EL (cell line): ENCODE measurements around the gene ATP2B2.
"Not testable (repeated sequence)": the region's sequence is repeated elsewhere in the genome, so short reads cannot be mapped to it uniquely, and the experiment has no call there.

ENCODE experiments used
- DNase-seq: peaks from one replicate; pipeline ENCODE4 v3.0.0-alpha.2; 2016

ATP2B2 gene

GRCh38 chr3:10317311-10317960, 187.9 kb downstream of the ATP2B2 start:
- no peak for DNase-seq

DNA sequence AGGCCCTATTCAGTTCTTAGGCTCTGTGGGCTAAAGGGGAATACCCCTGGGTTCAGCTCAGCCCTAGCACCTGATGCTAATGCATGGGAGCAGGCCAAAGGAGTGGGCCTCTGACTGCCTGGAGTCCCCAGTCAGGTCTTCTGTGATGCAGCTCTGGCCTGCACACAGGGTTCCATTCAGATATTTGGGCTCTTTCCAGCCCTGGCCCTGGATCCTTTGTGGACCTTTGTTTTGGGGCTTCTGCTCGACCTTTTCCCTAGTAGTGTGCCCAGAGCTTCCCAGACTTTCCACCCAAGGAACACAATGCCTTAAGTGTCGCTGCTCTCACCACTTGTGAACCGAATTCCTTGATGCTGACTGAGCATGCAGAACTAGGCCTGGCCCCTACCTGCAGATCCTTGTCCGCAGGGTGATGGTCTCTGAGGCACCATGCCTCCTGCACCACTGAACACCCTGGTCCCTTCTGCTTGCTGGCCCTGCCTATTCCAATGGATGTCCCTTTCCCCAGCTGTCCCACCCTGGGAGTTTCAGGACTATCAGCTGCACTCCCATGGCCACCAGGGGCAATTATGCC, 189.5 kb downstream of the ATP2B2 start:
- no peak for DNase-seq

GRCh38 chr3:10315101-10315500, 190.3 kb downstream of the ATP2B2 start:
- no peak for DNase-seq

GRCh38 chr3:10312861-10313260, 192.5 kb downstream of the ATP2B2 start:
- no peak for DNase-seq

DNA sequence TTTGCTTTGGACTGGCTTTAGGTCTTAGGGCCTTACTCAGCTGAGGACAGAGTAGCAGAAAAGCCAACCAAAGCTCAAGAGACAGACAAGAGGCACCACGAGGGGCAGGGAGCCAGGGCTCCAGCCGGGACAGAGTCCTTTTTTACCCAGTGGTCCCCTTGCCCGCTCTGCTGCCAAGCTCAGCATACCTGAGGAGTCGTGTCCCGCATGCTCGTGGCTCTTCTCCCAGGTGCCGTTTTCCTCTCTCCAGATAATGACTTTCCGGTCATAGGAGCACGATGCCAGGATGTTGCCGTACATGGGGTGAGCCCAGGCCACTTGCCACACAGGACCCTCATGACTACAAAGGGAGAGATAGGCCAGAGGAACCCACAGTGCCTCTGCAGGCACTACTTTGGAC, 193.0 kb downstream of the ATP2B2 start:
- no peak for DNase-seq

DNA sequence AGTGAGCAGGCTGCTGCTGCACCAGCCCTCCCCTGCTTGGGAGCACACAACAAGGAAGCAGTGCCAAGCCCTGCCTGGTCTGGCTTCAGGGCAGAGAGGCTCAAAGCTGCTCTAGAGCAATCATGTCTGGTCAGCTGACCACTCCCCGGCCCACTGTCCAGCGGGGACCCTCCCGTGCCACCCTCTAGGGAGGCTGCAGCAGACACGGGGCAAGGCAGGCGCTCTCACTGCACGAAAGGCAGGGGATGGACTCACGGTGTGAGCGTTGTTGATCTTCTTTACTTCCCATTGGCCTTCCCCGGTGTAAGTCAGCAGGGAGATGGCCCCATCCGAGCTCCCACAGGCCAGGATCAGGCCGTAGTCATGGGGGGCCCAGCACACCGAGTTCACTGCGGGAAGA, 193.7 kb downstream of the ATP2B2 start:
- DNase-seq, result no peak

DNA sequence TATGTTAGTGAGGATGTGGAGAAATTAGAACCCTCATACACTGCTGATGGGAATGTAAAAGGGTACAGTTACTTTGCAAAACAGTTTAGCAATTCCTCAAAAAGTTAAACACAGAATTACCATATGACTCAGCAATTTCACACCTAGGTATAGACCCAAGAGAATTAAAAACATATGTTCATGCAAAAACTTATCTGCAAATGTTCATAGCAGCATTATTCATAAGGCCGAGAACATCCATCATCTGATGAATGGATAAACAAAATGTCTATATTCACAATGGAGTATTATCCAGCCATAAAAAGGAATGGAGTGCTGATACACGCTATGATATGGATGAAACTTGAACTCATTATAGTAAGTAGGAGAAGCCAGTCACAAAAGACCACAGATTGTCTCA, 194.8 kb downstream of the ATP2B2 start:
- DNase-seq, result peak; percentile 30

- no peak for DNase-seq
Observed at GRCh38 chr3:10309736-10310135, 195.7 kb downstream of the ATP2B2 start.

DNA sequence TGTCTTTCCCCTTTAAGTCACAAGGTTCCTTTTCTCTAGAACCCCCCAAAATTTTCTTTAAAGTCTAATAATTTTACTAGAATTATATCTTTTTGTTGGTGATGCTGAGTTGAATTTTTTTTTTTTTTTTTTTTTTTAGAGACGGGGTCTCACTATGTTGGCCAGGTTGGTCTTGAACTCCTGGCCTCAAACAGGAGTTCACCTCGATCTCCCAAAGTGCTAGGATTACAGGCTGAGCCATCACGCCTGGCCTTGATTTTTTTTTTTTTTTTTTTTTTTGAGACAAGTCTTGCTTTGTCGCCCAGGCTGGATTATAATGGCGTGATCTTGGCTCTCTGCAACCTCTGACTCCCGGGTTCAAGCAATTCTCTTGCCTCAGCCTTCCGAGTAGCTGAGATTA, 196.7 kb downstream of the ATP2B2 start:
- no peak for DNase-seq

DNA sequence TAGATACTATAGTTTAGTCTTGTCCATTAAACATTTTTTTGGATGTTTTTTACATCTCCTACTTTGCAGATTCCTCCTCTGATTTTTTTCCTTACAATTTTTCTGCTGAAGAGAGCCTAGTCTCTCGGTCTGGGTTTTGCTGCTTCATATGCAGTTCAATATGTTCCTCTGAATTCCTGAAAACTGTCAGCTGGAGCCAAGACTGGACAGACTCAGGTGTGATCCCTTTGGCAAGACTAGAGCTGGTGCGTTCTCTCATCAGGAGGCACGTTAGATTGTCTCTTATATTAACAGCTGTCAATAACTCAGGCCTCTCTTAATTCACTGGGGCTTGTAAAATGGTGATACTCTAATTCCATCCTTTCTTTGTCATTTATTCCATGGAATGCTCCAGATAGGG, 199.2 kb downstream of the ATP2B2 start:
- no peak for DNase-seq

GRCh38 chr3:10305331-10305902, 200.0 kb downstream of the ATP2B2 start:
- no peak for DNase-seq

DNA sequence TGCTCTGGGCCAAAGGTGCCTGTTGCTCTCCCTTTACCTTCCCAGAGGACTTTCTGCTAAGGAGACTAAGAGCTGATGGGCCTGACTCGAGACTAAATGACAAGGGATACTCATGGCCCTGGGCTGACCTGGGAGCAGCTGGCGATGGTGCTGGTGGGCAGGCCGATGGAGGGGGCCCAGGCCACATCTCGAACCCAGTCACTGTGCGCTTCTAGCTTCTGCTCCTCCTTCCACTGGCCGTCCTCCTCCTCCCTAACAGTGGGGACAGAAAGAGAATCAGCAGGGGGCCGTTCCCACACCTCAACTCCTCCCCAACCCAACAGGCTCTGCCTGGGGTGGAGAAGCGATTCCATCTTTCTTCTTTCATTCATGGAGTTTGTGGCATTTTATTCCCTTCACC, 200.5 kb downstream of the ATP2B2 start:
- DNase-seq, result no peak

DNA sequence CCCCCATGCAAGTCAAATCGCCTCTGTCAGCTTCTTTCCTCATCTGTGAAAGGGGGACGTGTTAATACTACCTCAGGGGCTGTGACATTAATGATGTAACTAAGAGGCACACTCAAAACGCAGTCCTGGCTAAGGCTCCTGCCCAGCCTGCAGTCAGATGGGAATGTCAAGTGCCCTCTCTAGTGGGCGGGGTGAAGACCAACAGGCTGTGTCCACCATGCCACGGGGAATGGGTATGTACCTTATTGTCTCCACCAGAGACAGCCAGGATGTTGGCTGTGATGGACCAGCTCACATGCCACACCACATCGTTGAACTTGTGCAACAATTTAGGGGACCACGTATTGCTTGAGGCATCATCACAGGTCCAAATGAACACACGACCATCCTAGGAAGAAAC, 201.6 kb downstream of the ATP2B2 start:
- DNase-seq, result no peak

DNA sequence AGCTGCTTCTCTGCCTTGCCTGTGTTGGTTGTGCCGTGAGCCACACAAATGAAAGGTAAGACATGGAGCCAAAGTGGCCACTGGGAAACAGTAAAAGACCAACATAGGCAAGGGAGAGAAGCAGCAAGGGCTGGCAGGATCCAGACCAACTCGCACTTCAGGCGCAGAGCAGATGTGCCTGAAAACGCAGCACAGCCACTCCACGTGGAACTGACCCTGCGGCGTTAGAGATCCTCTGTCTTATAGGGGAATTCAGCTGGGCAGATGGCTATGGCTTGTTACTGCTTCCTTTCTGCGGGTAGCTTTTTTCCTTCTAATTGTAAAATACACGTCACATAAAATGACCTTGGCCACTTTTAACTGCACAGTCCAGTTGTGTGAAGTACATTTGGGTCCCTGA, 202.3 kb downstream of the ATP2B2 start:
- no peak for DNase-seq

- no peak for DNase-seq
Observed at GRCh38 chr3:10300087-10300486, 205.3 kb downstream of the ATP2B2 start.

DNA sequence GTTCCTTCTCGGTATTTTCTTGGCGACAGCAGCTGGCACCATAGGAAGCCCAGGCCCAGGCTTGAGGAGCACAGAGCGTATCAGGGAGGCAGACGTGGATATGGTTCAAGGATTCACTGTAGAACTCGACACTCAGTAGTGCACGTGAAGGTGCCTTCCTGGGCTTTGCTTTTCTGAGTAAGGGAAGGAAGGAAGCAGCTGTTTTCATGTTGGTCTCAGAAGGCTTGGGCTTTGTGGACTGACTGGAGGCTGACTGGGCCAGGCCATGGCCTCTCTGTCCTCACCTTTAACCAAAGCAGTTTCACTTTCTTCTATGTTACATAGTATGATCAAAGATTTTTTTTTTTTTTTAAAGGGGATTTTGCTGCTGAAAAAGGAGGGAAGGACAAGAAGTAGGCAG, 205.7 kb downstream of the ATP2B2 start:
- no peak for DNase-seq

GRCh38 chr3:10299175-10299574, 206.2 kb downstream of the ATP2B2 start:
- no peak for DNase-seq

DNA sequence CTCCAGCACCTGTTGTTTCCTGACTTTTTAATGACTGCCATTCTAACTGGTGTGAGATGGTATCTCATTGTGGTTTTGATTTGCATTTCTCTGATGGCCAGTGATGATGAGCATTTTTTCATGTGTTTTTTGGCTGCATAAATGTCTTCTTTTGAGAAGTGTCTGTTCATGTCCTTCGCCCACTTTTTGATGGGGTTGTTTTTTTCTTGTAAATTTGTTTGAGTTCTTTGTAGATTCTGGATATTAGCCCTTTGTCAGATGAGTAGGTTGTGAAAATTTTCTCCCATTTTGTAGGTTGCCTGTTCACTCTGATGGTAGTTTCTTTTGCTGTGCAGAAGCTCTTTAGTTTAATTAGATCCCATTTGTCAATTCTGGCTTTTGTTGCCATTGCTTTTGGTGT, 207.3 kb downstream of the ATP2B2 start:
- DNase-seq, result not testable (repeated sequence)

DNA sequence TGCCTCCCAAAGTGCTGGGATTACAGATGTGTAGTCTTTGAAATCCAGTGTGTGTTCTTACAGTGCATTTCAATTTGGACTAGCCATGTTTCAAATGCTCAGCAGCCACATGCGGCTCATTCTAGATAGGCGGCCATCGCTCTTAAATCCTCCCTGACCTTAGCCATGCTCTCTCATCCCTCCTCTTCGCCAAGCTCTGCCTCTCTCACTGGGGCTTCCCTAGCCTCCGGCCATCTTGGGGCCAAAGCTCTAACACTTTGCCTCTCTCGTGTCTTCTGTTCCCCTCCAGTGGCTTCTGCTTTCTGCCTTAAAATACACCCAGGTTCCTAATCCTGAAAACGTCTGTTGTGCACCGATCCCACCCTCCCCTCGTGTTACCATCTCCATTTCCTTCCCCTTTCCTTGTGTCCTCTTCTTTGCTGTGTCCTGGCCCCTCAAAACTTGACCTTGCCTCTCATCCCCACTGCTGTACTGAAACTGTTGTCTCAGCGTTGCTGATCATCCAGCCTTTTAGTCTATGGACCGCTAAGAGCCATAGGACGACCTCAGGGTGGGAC, 211.3 kb downstream of the ATP2B2 start:
- no peak for DNase-seq

DNA sequence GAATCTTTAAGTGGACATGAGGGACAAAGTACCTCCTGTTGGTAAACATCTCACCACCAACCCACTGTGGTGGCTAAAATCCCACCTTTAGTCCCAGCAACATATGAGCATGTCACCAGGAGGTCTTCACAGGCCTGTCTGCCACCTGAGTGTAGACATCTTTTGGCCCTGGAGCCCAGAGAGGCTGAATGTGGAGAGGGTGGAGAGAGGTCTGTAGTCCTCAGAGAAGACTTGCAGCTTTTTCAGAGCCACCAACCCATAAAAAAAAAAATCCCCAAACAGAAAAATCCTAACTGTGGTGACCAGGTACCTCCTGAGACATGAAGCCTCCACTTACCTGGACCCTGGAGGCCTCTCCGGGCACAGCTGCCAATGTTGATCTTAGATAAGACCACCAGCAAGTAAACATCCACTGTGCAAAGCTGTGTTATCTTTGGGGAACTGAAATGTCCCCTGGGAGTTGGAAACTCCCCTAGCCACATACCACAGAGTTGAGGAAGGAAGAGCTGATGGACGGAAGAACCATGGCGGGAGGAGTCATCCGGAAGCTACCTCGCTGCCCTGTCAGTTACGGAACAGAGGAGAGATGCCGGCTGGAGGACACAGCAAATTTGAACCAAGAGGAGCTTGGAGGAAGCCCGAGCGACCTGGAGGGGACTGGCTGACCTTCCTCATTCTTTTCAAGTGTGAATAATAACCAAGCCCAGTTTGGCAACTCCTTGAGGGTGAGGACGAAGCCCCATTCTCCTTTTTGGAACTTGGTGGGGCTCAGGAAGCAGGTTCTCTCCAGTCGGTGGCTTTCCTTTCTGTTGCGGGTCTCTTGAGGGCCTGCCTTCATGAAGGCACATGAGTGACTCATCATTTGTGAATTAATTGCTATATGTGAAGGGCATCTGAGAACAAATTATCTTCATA, 212.6 kb downstream of the ATP2B2 start, which contains the start of gene GHRL:
Gene GHRL (minus strand): TSS at position 443 of the 915 bp plus-strand sequence. CDS start 2,767 bp downstream, outside the sequence.
- DNase-seq, result no peak

DNA sequence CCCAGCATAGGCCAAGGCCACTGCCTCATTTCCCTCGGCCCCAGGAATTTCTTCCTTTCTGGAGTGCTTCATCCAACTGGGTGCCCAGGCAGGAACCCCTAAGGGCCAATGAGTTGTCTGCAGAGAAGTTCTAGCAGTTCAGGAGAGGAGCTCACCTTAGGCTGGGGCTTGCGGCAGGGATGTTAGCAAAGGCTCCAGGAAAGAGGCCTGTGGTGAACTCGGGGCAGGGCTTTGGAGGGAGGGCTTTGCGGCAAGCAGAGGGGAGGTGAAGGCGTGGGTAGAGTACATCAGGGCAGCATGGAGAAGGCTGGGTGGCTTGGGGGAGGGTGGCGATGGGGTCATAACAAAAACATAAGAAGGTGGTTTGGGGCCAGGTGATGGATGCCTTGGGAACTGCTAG, 213.7 kb downstream of the ATP2B2 start:
- no peak for DNase-seq

DNA sequence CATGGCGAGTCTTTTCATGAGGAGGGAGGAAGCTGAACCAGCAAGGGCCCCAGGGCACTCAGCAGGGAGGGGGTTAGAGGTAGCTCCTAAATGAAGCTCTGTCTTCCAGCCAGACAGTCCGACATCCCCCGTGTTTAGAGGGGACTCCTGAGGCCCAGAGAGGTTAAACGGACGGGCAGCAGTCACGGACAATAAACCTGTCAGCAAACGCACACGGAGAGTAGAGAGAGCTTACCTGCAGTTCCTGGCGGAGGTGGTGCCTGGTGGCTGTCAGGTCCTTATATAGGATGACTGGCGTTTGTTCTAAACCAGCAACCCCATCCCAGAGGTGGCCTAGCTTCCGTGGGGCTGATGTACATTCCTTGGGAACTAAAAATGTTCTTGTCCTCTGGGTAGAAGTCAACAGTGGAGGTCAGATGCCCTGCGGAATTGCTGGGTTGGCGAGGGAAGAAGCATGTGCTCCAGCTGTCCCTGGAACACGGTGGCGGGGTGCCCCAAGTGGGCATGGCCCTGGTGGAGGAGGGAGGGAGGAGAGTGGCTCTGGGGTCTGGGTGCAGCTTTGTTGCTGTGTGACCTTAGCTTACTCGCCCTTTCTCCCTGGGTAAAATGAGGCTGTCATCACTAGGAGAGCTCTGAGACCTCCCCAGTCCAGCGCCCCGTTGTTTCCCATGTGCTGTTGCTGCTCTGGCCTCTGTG, 214.8 kb downstream of the ATP2B2 start:
- no peak for DNase-seq
